Nephron progenitor cell (in vitro differentiated cells): Measurements from ENCODE around the gene ZNF471.

Source experiments
- DNase-seq: peaks from one replicate; pipeline ENCODE4 v3.0.0; 2021
- H3K27ac Mint-ChIP-seq: 2 replicates; pipeline ENCODE4 v1.8.0; 2021; ENCODE audit warnings: mild to moderate bottlenecking, moderate library complexity, mixed read lengths
- H3K27me3 Mint-ChIP-seq: 2 replicates; pipeline ENCODE4 v1.8.0; 2021; ENCODE audit warnings: mild to moderate bottlenecking, low read depth, mixed read lengths; ENCODE audit not compliant: poor library complexity
- H3K36me3 Mint-ChIP-seq: 2 replicates; pipeline ENCODE4 v1.8.0; 2021; ENCODE audit warnings: low read depth, mixed read lengths
- H3K4me1 Mint-ChIP-seq: 2 replicates; pipeline ENCODE4 v1.8.0; 2021; ENCODE audit warnings: mixed read lengths
- H3K4me3 Mint-ChIP-seq: 2 replicates; pipeline ENCODE4 v1.8.0; 2021; ENCODE audit warnings: mild to moderate bottlenecking, moderate library complexity, mixed read lengths
- H3K9me3 Mint-ChIP-seq: 2 replicates; pipeline ENCODE4 v1.8.0; 2021; ENCODE audit warnings: mild to moderate bottlenecking, moderate library complexity, mixed read lengths
- TF ChIP-seq, protein P1 (sequence below): fragments of 200-600 bp; sonication (generic); IDR thresholded peaks from 2 replicates; pipeline ENCODE4 v1.5.0; 2021; ENCODE audit warnings: antibody characterized with exemption

The ZNF471 gene

DNA sequence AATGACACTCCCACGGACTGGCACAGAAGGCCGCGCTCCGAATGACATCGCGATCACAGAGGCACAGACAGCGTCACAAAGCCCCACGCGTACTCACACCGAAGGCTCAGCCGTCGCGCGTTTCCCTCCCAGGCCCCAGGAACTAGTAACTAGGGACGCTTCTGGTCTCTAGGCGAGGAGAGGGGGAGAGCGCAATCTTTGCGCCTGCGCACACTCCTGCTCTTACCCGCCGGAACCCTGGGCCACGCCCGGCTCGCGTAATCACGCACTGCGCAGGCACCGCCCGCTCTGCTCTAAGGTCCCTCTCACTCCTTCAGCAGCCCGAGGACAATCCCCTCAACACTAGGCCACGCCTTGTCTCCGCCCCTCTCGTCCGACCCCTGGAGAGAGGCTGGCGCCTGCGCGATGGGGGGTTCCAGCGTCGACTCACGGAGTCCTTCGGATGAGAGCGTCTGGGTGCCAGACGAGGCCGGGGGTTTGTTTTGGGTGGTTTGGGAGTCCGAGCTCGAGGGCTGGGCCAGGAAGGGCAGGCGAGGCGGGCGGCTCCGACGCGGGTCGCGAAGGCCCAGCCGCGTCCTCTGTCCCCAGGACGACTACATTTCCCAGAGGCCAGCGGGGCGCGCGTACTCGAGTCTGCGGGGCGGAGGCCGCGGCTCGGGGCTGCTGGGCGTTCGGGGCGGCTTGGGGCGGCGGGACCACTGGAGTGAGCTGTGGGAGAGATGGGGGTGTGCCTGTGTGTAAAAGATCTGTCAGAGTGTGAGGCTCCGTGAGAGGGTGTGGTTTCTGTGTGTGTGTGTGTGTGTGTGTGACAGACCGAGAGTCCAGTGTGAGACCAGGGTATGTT lies at the start of gene ZNF471:
Gene ZNF471, plus strand, starts transcription at position 410 of the 844 bp plus-strand sequence. CDS start 3,717 bp downstream, outside the sequence.
- TF ChIP-seq, protein P1, sequence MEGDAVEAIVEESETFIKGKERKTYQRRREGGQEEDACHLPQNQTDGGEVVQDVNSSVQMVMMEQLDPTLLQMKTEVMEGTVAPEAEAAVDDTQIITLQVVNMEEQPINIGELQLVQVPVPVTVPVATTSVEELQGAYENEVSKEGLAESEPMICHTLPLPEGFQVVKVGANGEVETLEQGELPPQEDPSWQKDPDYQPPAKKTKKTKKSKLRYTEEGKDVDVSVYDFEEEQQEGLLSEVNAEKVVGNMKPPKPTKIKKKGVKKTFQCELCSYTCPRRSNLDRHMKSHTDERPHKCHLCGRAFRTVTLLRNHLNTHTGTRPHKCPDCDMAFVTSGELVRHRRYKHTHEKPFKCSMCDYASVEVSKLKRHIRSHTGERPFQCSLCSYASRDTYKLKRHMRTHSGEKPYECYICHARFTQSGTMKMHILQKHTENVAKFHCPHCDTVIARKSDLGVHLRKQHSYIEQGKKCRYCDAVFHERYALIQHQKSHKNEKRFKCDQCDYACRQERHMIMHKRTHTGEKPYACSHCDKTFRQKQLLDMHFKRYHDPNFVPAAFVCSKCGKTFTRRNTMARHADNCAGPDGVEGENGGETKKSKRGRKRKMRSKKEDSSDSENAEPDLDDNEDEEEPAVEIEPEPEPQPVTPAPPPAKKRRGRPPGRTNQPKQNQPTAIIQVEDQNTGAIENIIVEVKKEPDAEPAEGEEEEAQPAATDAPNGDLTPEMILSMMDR, result no peak
- H3K9me3 Mint-ChIP-seq, result peaks cover 32% of the 10 kb centered on the region
- no peak within 1 kb of the TSS for H3K4me3 Mint-ChIP-seq
- no peaks in the 10 kb centered on the region for H3K27me3 Mint-ChIP-seq
- H3K27ac Mint-ChIP-seq, result no peak within 1 kb of the TSS
- H3K36me3 Mint-ChIP-seq, result no peaks in the 10 kb centered on the region
- peak; percentile 15 for DNase-seq
- no peaks in the 10 kb centered on the region for H3K4me1 Mint-ChIP-seq

DNA sequence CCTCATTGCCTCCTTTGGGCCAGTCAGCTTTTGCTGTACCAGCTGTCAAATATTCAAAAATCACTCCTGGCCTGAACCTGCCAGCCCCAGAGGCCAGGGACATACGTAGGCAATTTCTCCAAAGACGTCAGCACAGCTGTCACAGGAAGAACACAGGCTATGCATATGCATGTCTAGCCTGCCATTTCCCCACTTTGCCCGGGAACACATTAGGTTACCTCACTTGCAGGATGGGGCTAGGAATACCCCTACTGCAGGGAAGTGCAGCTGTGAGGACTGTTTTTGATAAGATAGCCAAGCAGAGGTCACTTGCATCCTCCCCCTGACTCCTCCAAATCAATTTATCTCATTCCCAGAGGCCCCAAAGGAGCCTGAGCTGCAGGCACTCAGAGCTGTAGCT lies 33.3 kb upstream of the ZNF471 start:
- H3K9me3 Mint-ChIP-seq, result peaks cover 94% of the 10 kb centered on the region
- H3K4me3 Mint-ChIP-seq, result no peak overlapping the region
- peaks cover 6% of the 10 kb centered on the region for H3K27me3 Mint-ChIP-seq

DNA sequence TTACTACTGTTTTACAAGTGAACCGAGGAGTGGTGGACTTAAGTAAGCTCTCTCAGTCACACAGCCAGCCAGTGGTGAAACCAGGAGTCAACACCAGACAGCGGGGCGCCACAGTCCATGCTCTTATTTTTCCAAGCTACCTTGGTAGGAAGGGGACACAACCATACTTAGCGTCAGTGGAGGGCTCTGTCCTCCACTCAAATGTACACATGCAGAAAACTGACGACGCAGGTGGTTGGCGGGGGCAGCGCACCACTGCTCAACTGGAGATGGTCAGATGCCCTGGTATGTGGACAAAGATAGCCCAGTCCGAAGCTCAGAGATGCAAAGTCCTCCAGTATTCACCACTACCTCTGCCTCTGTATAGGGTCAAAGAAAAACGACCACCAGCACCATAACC lies 31.6 kb upstream of the ZNF471 start:
- Mint-ChIP-seq H3K9me3 (peaks cover 92% of the 10 kb centered on the region), H3K27me3 (peaks cover 6% of the 10 kb centered on the region), H3K4me3 (no peak overlapping the region), H3K4me1 (no peaks in the 10 kb centered on the region), H3K36me3 (no peaks in the 10 kb centered on the region), H3K27ac (no peak overlapping the region)
- DNase-seq, result no peak
- TF ChIP-seq, protein P1, result no peak

More for the DNA sequence above, 33.3 kb upstream of the ZNF471 start:
- Mint-ChIP-seq H3K36me3 (no peaks in the 10 kb centered on the region), H3K4me1 (no peaks in the 10 kb centered on the region), H3K27ac (no peak overlapping the region)
- TF ChIP-seq, protein P1, result no peak
- DNase-seq, result no peak

DNA sequence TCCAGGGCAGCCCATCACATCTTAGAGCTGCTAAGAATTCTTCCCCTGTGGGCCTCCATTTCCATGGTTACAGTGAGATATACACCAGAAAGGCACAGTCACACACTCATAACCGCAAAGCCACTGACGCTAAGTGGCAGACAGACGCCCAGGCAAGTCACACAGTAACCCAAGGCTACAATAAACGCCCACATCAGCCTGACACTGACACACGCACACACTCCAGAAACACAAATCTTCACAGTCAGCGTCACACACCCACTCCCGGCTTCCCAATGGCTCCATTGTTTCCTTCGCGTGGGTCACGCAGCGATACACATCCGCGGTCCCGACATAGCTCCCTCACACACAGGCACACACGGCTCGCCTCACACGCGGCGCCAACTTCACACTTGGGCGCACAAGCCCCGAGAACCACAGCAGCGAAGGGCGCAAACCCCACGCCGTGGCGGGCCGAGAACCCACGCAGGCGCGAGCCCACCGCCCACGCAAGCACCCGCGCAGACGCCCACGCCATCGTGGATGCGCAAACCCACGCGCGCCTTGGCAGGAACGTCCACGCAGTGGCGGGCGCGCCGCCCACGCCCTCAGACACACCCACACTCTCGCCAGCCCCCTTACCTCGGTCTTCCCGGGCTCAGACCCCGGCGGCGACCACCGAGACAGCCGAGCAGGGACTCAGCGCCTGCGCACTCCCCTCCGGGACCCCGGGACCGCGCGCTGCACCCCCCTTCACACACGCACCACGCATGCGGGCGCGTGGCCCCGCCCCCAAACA lies 30.8 kb upstream of the ZNF471 start, which contains the start of gene ZNF667:
Gene ZNF667, minus strand, starts transcription at position 695 of the 778 bp plus-strand sequence. CDS start 14,975 bp downstream, outside the sequence.
- DNase-seq, result no peak
- peaks cover 4% of the 10 kb centered on the region for H3K27me3 Mint-ChIP-seq
- H3K36me3 Mint-ChIP-seq, result no peaks in the 10 kb centered on the region
- no peaks in the 10 kb centered on the region for H3K4me1 Mint-ChIP-seq
- peaks cover 91% of the 10 kb centered on the region for H3K9me3 Mint-ChIP-seq
- TF ChIP-seq, protein P1, result no peak
- no peak within 1 kb of the TSS for H3K27ac Mint-ChIP-seq
- H3K4me3 Mint-ChIP-seq, result no peak within 1 kb of the TSS

DNA sequence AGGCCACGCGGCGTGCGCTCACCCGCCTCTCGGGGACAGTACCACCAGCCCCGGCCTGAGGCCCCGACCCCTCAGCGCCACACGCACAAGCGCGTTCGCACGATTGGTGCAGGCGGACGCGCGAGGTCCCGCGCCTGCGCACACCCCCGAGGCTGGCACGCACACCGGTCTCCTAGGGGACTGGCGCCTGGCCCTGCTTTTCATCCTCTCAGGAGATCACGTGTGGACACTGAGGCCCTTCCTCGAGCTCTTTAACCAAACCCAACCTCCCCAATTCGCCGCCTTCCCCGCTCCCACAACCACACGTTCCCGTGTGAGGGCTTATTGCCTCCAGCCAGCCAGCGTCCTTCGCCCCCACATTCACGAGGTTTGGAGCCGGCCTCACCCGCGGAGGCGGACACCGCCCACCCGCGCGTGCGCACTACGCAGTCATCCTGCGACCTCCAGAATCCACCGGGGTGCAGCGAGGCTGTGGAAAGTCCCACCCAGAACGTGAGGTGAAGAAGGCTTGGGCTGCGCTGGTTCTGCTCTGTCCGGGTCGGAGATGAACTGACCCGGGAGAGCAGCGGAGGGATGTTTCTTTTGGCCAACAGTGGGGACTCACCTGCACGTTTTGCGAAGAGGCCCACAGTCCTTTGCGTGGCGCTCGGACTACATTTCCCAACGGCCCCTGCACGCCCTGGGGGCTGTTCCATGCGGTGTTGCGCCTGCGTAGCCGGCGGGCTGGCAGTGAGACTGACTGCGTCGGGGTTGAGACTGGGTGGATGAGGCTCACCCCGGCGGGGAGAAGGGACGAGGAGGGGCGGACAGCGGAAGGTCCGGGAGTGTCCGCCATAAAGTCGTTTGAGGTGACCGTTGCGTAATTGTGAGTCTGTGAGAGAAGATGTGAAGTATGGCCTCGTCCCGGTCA lies 30.0 kb upstream of the ZNF471 start:
- Mint-ChIP-seq H3K36me3 (no peaks in the 10 kb centered on the region), H3K27ac (no peak overlapping the region), H3K4me3 (no peak overlapping the region), H3K27me3 (peaks cover 3% of the 10 kb centered on the region), H3K4me1 (no peaks in the 10 kb centered on the region), H3K9me3 (peaks cover 91% of the 10 kb centered on the region)
- TF ChIP-seq, protein P1, result no peak
- DNase-seq, result no peak
